Smooth muscle cell (in vitro differentiated cells): ENCODE data around the gene DIP2B. TPM values are rescaled to one million over a fixed set of nuclear protein-coding genes. Genes with fewer than 3 reads are reported as not detected.

Experiments used
- DNase-seq: peaks from one replicate; lab custom pipeline; 2025; ENCODE audit not compliant: unreplicated experiment; lab: John Stamatoyannopoulos, UW
- H2AFZ ChIP-seq: fragments of 200-600 bp; sonication (generic); 2 replicates; pipeline ENCODE4 v1.6.0; 2016; ENCODE audit warnings: antibody characterized with exemption, low read depth, mild to moderate bottlenecking
- H3F3A ChIP-seq: fragments of 200-600 bp; sonication (generic); 2 replicates; pipeline ENCODE4 v1.6.0; 2017; ENCODE audit warnings: antibody characterized with exemption, low read depth
- H3K27ac ChIP-seq: fragments of 200-600 bp; sonication (generic); 2 replicates; pipeline ENCODE4 v1.5.1; 2016; ENCODE audit warnings: low read depth, mild to moderate bottlenecking
- H3K27me3 ChIP-seq: fragments of 200-600 bp; sonication (generic); 2 replicates; pipeline ENCODE4 v1.6.1; 2016; ENCODE audit warnings: low read depth, mild to moderate bottlenecking
- H3K36me3 ChIP-seq: fragments of 200-600 bp; sonication (generic); 2 replicates; pipeline ENCODE4 v1.5.1; 2016; ENCODE audit warnings: low read depth
- H3K4me1 ChIP-seq: fragments of 200-600 bp; sonication (generic); 2 replicates; pipeline ENCODE4 v1.5.1; 2016; ENCODE audit warnings: low read depth
- H3K4me2 ChIP-seq: fragments of 200-600 bp; sonication (generic); 2 replicates; pipeline ENCODE4 v1.6.0; 2016; ENCODE audit warnings: mild to moderate bottlenecking
- H3K4me3 ChIP-seq: fragments of 200-600 bp; sonication (generic); 2 replicates; pipeline ENCODE4 v1.5.1; 2016; ENCODE audit warnings: mild to moderate bottlenecking
- H3K79me2 ChIP-seq: fragments of 200-600 bp; sonication (generic); 2 replicates; pipeline ENCODE4 v1.6.0; 2016; ENCODE audit warnings: low read depth, mild to moderate bottlenecking
- H3K9ac ChIP-seq: fragments of 200-600 bp; sonication (generic); 2 replicates; pipeline ENCODE4 v1.6.0; 2016; ENCODE audit warnings: low read depth
- H3K9me3 ChIP-seq: fragments of 200-600 bp; sonication (generic); replicated peaks from 2 replicates; pipeline ENCODE4 v1.5.1; 2016; ENCODE audit warnings: low read depth
- H4K20me1 ChIP-seq: fragments of 200-600 bp; sonication (generic); 2 replicates; pipeline ENCODE4 v1.6.0; 2016; ENCODE audit warnings: low read depth
- WGBS: methylation state at CpG from one replicate; pipeline ENCODE4 v1.1.7; 2016; ENCODE audit warnings: low lambda C conversion rate; 5-methylcytosine and 5-hydroxymethylcytosine counted together
- polyA plus RNA-seq: library from polyadenylated mRNA; unstranded; fragments of >200 nt; fragmentation: Nextera tagmentation; extraction: Ambion mirVana; gene quantifications from 2 replicates; pipeline ENCODE4 v1.2.1, GENCODE V29; 2016
- total RNA-seq: library from RNA; depleted of rRNA; stranded (reverse); fragments of >200 nt; gene quantifications from 2 replicates; pipeline ENCODE4 v1.2.3, GENCODE V29; 2014
- TF ChIP-seq, protein P1 (sequence below): fragments of 200-600 bp; sonication (generic); IDR thresholded peaks from 2 replicates; pipeline ENCODE4 v1.5.1; 2017; ENCODE audit warnings: borderline replicate concordance, mild to moderate bottlenecking, antibody characterized with exemption; ENCODE audit not compliant: insufficient read depth, poor library complexity, severe bottlenecking

Gene DIP2B
- total and polyA plus RNA-seq, 2 experiments from 2014 or later = 5.8 to 35.2 TPM

DNA sequence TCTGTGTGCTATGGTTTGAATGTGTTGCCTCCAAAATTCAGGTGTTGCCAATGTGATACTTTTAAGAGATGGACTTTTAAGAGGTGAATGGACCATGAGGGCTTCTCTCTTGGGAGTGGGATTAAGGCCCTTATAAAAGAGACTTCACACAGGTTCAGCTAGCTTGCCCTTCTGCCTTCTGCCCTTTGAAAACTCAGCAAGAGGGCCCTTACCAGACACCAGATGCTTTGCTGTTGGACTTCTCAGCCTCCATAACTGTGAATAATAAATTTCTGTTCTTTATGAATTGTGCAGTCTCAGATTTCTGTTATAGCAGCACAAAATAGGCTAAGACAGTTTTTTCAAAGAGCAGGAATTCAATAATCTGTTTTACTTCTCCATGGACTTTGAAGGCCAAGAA is 86.1 kb downstream of the DIP2B start:
- Histone ChIP-seq H3K79me2 (peaks cover 76% of the 10 kb centered on the region), H3K9me3 (no peaks in the 10 kb centered on the region), H2AFZ (no peak overlapping the region), H3F3A (peaks cover 6% of the 10 kb centered on the region), H3K36me3 (no peaks in the 10 kb centered on the region), H3K4me2 (no peak overlapping the region), H3K9ac (no peak overlapping the region), H3K27ac (peak overlapping the region; percentile 86), H3K27me3 (no peaks in the 10 kb centered on the region), H3K4me3 (no peak overlapping the region), H4K20me1 (peaks cover 3% of the 10 kb centered on the region), H3K4me1 (no peaks in the 10 kb centered on the region)
- TF ChIP-seq, protein P1, sequence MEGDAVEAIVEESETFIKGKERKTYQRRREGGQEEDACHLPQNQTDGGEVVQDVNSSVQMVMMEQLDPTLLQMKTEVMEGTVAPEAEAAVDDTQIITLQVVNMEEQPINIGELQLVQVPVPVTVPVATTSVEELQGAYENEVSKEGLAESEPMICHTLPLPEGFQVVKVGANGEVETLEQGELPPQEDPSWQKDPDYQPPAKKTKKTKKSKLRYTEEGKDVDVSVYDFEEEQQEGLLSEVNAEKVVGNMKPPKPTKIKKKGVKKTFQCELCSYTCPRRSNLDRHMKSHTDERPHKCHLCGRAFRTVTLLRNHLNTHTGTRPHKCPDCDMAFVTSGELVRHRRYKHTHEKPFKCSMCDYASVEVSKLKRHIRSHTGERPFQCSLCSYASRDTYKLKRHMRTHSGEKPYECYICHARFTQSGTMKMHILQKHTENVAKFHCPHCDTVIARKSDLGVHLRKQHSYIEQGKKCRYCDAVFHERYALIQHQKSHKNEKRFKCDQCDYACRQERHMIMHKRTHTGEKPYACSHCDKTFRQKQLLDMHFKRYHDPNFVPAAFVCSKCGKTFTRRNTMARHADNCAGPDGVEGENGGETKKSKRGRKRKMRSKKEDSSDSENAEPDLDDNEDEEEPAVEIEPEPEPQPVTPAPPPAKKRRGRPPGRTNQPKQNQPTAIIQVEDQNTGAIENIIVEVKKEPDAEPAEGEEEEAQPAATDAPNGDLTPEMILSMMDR = no peak
- no peak for DNase-seq

DNA sequence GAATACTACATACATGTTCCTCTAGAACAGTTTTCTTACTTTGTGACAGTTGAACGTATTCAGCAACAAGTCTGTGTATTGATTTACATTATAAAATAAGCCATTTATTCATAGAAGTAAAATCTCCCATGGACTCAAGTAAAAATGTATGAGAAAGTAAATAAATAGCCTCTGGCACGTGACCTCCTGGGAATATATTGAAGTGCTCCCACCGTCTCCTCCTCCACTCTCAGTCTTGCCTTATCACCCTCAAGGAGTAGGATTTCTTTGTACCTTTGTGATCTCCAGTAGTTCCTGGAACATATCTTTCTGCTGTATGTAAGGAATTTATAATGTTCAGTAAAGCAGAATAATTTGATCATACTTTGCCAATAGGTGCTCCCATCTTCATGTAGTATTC is 90.9 kb downstream of the DIP2B start:
- no peaks in the 10 kb centered on the region for H3K27me3 ChIP-seq
- DNase-seq = no peak
- H3K9me3 ChIP-seq = no peaks in the 10 kb centered on the region
- H3K4me3 ChIP-seq = no peak overlapping the region
- TF ChIP-seq, protein P1 = no peak
- no peaks in the 10 kb centered on the region for H3K36me3 ChIP-seq
- peak overlapping the region; percentile 77 for H3K27ac ChIP-seq
- H2AFZ ChIP-seq = no peak overlapping the region
- H3K4me1 ChIP-seq = peaks cover 13% of the 10 kb centered on the region
- 96% methylated on average over 3 of the region's 3 CpGs for WGBS
- no peak overlapping the region for H3K4me2 ChIP-seq
- H3F3A ChIP-seq = peaks cover 7% of the 10 kb centered on the region
- H3K9ac ChIP-seq = no peak overlapping the region
- peaks cover 3% of the 10 kb centered on the region for H4K20me1 ChIP-seq
- H3K79me2 ChIP-seq = peaks cover 73% of the 10 kb centered on the region

DNA sequence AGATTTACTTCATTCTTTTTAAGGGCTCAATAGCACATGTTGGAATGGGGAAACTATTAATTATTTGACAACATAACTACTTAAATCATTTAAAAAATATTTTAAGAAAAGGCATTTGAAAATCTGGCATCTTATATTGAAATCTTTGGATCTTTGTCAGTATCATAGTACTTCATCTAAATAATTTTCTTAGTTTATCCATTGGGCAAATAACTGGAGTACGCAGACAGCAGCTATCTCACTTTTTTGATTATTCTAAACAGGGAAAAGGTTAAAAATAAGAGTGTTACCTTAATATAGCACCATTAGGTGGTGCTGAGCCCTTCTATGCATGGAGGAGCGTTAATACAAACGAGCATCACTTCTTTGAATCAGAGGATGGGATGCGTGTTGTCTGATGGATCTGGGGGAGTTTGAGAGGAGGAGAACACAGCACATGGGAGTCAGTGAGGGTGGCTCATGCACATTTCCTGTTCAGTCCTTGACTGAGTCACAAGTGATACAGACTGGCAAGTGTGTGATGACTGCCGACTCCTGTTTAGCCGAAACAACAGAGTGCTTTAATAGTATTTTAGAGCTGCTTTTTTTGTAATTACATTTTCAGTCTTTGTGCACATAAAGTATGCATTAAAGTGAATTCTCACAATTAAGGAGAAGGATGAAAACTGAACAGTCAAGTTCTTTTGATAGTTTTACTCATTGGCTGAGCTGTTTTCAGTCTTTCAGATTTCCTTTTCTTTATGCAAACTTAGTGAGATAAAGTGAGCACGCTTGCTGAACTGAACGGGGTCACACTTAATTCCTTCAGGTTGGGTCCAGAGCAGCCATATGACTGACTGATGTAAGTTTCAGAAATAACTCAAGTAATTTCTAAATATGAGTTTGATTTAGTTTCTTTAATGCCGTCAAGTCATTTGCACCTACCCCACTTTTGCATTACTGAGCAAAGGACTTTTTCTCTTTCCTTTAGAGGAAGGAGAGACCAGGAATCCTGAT is 92.7 kb downstream of the DIP2B start:
- peaks cover 3% of the 10 kb centered on the region for H4K20me1 ChIP-seq
- DNase-seq = no peak
- no peaks in the 10 kb centered on the region for H3K9me3 ChIP-seq
- H3K9ac ChIP-seq = peak overlapping the region; percentile 40
- H3K79me2 ChIP-seq = peaks cover 72% of the 10 kb centered on the region
- H3K27me3 ChIP-seq = no peaks in the 10 kb centered on the region
- H3F3A ChIP-seq = peaks cover 7% of the 10 kb centered on the region
- TF ChIP-seq, protein P1 = no peak
- H3K4me2 ChIP-seq = peak overlapping the region; percentile 64
- no peak overlapping the region for H2AFZ ChIP-seq
- H3K4me3 ChIP-seq = no peak overlapping the region
- peaks cover 13% of the 10 kb centered on the region for H3K4me1 ChIP-seq
- H3K27ac ChIP-seq = peak overlapping the region; percentile 77
- no peaks in the 10 kb centered on the region for H3K36me3 ChIP-seq
- WGBS = 30% methylated on average over 9 of the region's 9 CpGs
